HG02884 (cell line): Measurements from ENCODE around the gene SLC4A11.

Experiments
- ATAC-seq: cut with Tn5 transposase; IDR thresholded peaks from one replicate; pipeline ENCODE4 v1.9.1; 2021; ENCODE audit warnings: mild to moderate bottlenecking, moderate library complexity; ENCODE audit not compliant: unreplicated experiment

The SLC4A11 gene

DNA sequence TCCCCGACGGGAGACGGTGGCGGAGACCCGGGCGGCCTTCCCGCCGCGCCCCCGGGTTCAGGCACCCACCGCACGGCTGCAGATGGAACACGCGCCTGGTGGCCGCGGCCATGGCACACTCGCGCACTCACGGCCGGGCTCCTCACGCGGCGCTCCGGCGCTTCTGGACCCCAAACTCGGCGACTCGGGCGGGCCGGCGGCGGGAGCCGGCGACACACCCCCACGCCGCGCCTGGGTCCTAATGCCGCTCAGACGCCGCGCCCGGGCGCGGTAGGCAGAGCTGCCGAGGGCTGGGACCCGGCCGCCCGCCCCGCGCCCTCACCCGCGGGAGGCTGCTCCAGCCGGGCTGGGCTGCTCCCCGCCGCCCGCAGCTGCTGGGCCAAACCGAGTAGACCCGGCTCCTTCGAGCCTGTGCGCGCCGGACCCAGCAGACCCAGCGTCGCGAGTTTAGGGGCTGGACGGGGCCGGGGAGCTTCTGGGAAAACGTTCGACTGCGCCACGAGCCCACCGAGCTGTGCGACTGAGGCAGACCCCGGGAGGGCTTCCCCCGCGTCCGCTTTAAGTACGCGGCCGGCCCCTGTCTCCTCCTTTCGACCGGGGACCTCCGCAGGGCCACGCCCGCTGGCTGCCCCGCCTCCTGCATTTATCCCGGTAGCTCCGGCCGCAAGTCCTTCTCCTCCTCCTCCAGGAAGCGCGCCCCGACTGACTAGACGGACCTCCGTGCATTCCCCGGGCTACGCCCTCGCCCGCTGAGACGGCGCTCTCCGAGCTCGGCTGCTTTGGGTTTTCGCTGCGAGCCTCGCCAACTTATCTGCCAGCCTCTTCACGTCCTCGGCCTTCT, at the start of gene SLC4A11:
Gene SLC4A11 (minus strand): TSS at position 165 of the 841 bp plus-strand sequence. CDS start 53 bp downstream, at position 112.
- no peak for ATAC-seq

DNA sequence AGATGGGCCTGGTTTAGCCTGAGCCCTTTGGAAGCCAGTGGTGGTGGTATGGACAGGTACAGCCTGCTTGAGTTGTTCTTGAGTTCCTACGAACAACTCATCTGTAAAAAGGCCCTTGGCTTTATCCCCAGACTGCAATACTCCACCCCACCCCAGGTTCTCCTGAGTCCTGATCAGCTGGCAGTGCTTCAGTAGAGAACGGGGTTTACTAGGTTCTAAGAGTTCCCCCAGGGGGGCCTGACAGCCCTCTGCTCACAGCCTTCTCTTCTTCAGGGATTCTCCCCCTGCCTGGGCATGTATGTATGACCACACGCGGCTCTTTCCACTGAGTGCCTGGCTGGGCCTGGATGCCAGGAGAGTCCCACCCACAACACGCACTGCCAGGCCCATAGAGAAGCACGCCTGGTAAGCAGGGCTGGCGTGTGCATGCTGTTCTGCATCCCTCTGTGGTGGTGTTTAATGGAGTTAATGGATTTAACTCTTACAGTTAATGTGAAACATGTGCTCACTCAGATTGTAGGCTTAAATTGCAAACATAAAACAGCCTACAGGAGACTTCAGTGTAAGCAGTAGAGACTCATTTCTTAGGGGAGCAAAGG, 44.3 kb upstream of the SLC4A11 start:
- ATAC-seq: no peak

DNA sequence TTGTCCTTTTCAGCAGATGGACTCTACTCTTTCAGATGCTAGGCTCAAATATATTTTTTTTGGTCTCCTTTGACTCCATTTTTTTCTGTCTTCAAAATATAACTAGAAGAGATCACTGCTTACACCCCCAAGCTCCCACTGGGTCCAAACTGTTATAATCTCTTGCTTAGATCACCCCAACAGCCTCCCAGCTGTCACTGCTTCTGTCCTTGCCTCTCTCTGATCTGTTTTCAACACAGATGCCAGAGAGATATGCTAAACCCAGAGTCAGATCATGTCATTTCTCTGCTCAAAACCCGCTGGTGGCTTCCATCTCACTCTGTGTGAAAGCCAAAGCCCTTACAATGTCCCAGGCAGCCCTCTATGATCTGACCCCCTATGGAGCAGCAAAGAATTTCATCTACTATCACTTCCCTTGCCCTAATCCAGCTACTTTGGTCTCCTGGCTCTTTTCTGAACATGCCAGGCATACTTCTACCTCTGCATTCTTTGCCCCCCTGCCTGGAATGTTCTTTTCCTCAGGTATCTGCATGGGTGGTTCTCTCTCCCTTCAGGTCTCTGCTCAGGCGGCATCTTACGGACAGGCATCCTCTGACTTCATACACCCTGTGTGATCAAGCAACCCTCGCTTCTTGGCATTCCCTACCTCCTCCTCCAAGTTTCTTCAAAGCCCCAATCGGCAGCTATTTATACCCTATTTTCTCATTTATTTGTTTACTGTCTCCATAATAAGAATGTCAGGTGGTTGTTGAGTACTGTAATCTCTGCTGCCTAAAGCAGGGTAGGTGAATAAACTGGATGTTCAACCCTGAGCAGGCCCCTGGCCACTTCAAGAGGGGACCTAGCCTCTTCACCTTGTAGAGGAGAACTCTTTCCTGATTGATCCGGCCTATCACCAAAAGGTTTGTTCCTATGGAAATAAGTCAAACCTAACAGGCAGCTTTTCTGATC, 43.6 kb upstream of the SLC4A11 start:
- ATAC-seq: no peak

DNA sequence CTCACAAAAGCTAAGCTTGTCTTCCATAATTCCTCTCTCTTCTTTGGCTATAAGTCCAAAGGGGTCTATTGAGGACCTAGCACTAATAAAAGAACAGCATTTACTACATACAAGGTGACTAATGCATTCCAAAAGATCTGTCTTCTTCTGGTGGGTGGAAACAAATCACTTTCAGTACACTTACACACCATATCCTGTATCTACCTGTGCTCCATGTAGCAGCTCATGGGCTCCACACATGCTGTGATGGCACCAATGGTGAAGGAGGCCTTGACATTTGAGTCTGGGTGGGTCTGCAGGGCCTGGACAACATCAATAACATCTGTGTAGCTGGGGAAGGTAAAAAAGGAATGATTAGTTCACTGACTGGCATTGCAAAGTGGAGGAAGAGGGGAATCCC, 42.4 kb upstream of the SLC4A11 start:
- ATAC-seq: no peak

DNA sequence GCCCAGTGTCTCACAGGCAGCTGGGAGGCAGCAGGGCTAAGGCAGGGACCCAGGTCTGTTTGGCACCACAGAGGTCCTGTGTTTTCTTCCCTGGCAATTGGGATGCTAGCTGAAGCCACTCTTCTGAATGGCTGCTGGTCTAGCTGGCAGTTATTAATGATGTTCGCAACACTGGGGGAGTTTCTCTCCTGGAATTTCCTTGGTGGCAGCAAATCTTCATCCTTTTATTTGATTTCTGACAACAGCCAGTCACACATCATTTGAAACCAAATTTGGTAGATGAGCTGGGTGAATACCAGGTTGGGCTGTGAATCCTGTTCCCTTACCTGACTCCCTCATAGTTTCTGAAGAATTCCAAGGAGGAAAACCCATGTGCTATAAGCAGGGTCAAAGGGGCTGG, 40.8 kb upstream of the SLC4A11 start:
- no peak for ATAC-seq

DNA sequence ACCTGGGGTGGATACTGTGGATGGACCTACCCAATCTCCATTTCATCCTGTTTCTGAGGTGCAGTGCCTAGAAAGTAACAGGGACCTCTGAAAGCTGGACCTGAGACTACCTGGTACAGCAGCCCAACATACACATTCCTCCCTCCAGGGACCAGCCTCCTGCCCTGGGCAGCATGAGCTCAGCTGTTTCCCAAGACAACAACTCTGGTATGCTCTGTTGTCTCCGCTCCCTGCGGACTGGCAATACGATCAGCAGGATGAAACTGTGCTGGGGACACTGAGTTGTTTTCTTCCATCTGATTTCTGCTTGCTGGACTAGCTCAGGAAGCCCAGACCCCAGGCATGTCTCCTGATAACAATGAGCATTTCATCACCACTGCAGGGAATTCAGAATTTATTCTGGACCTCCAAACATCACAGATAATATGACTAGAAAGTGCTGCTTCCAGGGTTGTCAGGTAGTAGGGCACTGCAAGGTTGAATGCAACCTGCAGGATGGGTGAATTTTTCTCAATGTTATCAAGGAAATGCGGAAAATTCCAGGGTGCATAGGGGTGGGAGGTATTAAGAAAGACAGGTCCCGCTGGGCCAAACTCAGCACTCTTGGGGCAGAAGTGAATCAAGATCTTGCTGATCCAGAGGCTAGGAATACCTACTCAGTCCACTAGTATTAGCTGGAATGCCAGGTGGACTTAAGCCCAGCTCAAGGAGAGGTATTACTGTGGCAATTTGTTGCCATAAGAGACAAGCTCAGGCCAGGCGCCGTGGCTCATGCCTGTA, 38.9 kb upstream of the SLC4A11 start:
- no peak for ATAC-seq

DNA sequence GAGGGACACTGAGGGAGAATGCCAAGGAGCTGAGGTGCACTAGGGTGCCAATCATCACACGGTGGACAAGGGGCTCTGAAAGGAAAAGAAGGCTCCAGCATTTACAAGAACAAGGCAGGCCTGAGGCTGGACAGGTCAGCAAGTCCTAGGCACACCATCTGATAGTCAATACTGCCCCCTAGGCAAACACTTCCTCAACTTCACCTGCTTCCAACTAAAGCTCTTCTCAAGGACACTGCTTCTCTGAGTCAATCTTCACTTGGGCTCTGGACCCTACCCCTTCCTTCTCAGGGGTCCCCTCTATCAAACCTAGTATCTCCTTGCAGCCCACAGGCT, 37.7 kb upstream of the SLC4A11 start:
- no peak for ATAC-seq

DNA sequence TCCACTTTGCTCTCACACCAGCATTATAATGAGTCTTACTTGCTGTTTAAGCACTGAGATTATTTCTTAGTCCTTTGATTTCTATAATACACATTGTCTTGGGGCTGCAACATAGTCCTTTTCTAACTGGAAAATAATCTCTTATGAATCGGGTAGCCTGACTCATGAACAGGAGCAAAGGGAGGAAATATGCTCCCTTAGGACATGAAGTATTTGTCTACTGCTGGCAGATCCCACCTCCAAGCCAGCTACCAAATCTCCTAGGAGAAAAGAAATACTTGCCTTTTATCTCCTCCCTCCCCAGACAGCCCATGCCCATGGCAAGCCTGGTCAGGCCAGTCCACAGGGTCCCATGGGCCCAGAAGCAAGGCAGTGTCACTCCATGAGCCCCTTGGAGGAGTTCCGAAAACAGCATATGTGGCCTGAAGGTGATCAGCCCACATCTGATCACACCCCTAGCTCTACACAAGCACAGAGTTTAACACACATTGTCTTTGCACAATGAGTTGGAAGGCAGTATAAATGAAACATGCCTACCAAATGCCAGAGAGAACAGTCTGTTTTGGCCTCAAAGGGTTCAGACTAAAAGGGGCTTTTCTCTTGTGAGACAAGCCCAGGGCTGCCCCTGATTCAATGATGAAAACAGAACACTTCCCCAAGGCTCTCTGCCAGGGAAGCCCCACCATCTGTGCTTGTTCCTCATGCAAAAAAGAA, 37.1 kb upstream of the SLC4A11 start:
- ATAC-seq: no peak

DNA sequence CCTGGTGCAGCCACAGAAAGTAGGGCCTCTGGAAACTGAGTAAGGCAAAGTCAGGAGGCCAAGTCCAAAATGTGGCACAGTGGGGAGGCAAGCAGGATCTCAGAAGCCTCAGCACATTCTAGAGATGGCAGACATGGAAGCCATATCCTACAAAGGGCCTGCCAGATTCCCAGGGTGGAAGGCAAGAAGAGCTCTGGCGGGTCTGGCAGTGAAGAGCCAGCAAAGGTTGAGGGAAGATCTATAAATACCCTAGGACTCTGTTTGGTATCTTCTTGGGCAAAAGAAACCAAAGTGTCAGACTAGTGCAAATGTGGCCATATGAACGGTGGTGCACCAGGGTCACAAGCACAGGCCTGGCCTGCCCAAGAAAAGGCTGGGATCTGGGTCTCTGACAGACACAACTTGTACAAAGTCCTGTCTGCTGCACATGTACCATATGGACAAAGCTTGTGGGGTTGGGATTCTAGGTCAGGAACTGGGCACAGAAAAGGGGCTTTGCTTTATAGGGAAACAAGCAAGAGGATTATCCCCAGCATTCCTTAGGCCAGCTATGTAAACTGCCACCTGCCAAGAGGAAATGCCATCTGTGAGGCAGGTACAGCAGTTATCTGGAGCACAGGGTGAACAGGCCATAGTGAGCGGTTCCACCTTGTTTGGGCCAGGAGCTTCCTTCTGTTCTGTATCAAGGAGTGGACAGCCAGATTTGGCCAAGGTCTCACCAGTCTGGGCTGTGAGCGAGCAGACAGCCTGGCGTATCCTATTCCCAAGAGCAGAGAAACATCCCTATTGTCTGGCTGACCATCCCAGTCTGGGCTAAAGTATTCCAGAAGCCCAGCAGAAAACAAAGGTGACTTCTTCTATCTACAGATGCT, 36.3 kb upstream of the SLC4A11 start:
- ATAC-seq: no peak

DNA sequence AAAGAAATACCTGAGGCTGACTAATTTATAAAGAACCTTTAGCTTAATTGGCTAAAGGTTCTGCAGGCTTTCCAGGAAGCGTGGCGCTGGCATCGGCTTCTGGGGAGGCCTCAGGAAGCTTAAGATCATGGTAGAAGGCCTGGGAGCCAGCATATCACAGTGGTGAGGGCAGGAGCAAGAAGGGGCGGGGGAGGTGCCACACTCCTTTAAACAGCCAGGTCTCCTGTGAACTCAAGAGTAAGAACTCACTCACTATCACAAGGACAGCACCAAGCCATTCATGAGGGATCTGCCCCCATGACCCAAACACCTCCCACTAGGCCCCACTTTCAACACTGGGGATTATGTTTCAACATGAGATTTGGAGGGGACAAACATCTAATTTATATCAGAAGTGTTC, 34.4 kb upstream of the SLC4A11 start:
- no peak for ATAC-seq

DNA sequence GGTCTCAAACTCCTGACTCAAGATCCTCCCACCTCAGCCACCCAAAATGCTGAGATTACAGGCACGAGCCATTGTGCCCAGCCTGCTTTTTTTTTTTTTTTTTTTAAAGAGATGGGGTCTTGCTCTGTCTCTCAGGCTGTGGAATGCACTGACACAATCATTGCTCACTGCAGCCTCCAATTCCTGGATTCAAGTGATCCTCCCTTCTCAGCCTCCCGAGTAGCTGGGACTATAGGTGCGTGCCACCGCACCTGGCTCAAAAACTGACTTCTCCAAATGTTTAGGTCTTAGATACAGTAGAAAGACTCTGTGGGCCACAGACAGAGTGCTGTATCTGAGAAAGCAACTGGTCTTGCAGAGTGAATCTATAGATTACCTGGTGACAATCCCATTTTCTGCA, 31.1 kb upstream of the SLC4A11 start:
- no peak for ATAC-seq

DNA sequence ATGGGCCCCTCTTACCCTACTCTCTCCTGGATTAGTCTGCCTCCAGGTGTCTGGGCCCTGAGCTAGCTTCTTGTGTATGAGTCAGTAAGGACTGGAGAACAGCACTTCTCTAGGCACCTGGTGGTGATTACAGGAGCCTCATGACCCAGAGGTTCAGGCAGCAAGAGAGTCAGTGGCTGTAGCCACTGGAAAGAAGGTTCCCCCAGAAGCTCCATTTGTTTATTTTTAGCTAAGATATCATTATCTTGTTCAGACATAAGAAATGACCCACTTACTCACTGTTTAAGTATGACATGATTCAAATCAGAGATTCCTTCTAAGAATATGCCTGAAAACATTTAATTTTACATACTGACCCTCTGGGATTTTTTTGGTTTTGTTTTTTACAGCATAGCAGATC, 23.6 kb upstream of the SLC4A11 start:
- ATAC-seq: no peak

DNA sequence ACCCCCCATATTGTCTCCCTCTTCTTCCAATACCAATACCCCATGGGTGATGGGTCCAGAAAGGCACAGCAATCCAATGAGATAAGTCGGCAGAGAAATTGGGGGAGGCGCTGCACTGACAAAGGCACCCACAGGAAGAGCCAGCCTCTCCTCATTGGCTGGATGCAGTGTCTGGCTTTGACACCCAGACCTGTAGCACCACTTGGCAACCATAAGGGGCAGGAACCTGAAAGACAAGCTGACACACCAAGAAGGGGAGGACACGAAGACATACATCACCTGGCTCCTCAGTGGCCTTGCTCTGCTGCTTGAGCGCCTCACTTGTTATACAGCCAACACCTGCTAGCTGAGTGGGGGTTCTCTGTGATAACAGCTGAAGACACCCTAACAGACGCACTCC, 19.4 kb upstream of the SLC4A11 start:
- no peak for ATAC-seq

DNA sequence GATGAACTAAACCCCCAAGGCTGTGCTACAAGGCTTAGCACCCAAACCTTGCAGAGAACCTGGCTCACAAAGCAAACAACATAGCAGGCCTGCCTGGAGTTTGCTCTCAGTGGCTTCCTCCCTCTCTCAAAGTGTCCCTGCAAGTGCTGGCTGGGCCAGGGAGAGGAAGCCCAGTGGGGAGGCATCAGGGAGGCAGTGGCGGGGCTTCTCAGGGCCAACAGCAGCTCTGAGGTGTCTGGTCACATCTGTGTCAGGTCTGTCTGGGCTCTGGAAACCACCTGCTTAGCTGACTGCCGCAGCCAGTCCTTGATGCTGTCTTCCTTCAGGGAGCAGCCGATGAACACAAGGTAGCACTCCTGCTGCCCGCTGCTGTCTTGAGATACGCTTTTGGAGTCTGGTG, 16.7 kb upstream of the SLC4A11 start:
- ATAC-seq: no peak

DNA sequence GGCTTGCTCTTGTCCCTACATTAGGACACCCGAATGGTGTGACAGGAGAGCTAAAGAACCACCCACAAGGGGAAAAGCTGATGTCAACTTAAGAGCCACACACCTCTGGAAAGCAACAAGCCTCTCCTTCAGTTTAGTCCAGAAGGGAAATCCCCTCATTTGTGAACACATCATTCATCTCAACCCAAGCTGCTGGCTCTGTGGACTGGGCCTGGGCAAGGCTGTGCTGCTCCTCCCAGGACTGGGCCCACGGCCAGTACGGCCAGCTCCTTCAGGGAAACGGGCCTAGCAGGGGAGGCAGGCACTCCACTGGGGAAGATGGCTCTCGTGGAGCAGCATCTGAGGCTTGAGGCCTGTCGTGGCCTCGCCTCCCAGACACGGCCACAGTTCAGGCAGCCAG, 12.8 kb upstream of the SLC4A11 start:
- no peak for ATAC-seq

DNA sequence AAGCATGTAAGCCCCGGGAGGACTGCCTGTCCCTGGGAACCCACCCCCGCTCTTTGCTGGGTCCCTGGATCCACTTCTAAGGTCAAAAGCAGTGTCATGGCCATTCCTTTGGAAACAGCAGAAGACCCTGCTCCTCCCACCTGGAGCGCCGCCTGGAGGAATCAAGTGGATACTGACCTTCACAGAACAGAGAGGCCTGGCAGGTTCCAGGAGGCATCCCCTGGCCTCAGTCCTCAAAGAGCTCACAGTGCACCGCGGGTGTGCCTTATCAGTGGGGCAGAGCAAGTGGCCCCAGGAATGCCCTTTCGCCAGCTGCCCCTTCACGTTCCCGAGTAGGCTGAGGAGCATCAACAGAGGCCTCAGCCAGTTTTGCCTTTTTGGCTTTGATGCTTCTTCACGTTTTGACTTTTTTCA, 11.1 kb upstream of the SLC4A11 start:
- ATAC-seq: no peak

DNA sequence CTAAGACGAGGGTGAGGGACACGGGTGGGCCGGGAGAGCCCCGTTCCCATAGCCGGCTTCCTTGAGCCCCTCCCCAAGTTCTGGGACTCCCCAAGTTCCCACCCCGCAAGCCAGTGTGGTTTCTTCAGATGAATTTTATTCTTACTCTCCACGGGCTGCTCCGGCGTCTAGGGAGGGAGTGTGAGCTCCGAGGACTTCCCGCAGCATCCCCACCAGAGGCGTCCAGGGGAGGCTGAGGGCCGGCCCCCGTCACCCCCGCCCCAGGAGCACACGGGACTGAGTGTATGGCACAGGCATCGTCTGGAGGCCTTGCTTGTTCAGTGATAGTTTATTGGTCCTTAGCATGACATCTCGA, 10.0 kb upstream of the SLC4A11 start:
- ATAC-seq: no peak

DNA sequence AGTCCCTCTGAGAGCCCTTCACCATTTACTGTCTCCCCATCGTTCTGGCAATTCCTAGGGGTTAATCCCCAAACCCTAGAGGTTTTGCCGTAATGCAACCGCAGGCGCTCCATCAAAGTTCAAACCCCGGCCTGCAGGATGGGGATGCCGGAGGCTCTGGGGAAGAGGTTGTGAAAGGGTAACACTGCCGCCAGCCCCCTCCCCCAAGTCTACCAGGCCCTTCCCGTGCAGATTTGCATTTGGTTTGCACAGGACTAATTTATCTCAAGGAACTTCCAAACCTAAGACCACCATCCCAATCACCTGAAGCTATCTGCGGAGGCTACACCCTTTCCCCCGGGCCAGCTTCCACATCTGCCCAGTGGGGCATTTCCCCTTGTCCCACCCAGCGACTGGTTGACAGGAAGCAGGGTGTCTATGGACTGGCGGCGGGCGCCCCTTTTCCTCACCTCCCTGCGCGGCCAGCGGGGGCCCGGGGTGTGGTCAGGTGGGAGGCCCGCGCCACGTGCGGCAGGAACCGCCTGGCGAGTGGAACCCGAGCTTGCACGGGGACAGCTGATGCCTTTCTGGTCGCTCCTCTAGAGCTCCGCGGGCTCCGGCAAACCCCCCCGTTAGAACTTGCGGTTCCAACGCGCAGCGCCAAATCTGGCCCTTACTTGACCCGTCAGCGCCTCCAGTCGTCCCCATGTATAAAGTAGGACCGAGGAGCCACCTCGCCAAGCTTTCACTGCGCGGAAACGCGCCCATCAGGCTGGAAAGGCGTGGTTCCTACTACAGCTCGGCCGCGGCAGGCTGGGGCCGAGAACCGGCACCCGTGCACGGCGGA, 9.4 kb upstream of the SLC4A11 start:
- ATAC-seq: no peak
